ENCODE data around the gene PLA2G4D.
A peak's percentile ranks its signal among the peaks of the same experiment; 100 is the strongest.
"Not testable (repeated sequence)": the region's sequence is repeated elsewhere in the genome, so short reads cannot be mapped to it uniquely, and the experiment has no call there.

The PLA2G4D gene

GRCh38 chr15:42121682-42122081, 27.3 kb upstream of the PLA2G4D start:
- no peak for DNase-seq

GRCh38 chr15:42121021-42121420, 26.7 kb upstream of the PLA2G4D start:
- peak; percentile 22 for DNase-seq

DNA sequence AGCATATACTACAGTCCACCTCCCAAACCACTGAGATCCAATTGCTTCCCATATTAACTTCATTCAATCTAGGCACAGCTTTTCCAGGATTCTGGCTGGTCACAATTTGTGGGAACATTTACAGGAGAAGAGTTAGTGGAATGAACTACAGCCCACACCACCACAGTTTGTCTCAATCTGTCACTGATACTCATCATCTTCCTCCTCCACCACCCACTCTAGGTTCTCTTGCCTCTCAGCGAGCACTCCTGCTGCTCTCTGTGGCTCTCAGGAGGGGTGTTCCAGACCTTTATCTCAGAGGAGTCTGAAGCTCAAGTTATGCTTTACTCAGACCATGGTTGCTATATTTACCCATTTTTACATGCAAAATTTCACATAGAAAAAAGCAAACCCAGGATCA, 25.9 kb upstream of the PLA2G4D start:
- no peak for DNase-seq

- DNase-seq, result no peak
Measured at GRCh38 chr15:42119446-42119760, 25.0 kb upstream of the PLA2G4D start.

DNA sequence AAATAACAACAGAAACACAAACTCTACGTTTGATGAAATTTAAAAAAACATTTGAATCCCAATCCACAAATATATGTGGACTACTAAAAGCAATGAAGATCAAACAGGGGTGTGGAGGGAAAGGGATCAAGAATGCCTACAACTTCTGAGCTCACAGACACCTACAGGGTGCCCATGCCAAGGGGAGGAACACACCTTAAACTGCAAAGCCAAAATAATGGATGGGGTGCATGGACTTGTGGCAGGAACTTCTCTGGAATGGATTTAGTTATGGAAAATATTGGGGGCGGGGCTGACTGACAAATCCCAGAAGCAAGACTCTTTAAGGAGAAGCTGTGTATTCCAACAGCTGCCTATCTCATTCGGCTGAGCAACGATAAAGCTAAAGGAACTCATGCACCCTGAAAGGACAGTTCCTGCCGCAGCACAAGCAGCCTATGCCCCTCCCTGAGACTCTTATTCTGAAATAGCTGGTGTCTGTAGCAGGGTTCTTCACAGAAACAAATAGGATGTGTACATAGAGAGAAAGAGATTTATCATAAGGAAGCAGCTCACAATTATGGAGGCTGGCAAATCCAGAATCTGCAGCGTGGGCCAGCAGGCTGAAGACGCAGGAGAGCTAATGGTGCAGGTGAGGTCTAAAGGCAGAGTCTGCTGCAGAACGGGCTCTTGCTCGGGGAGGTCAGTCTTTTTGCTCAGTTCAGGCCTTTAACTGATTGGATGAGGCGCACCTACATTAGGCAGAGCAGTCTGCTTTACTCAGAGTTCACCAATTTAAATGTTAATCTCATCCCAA, 24.5 kb upstream of the PLA2G4D start:
- no peak for DNase-seq

- peak; percentile 66 for DNase-seq
Measured at GRCh38 chr15:42111924-42112323, 17.6 kb upstream of the PLA2G4D start.

- peak; percentile 0 for DNase-seq
Measured at GRCh38 chr15:42110367-42110766, 16.0 kb upstream of the PLA2G4D start.

GRCh38 chr15:42108806-42109205, 14.4 kb upstream of the PLA2G4D start:
- peak; percentile 45 for DNase-seq

DNA sequence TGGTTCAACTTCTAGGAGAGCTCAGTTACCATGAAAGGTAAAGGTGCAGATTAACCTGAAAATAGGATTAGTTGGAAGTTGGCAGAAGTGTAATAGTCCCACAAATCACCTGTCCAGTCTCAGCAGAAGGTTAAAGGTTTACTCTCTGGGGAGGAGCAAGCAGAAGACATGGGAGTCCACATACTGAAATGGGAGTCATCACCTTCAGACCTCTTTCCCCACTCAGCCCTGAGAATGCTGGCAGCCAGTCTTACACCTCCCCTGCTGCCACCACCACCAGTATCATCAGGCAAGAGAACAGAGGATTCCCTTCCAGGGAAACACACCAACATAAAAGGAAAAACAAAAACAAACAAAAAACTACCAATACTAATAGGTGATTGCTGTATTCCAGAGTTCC, 13.8 kb upstream of the PLA2G4D start:
- no peak for DNase-seq

DNA sequence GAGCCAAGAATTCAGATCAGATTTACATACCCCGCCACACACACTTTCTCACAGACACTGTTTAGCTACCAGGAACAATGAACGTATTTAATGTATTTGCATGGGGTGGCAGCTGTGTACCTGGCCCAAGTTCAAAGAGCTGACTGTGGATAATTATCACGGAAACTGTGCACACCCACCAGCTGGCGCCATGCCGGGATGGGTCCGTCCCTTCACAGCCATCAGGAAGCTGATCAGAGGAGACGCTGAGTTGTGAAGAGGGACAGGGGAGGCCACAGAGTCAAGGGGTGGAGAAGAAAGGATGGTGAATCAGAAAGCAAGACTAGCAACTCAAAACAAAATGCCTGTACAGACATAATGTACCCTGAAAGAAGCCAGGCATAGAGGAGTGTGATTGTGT, 13.1 kb upstream of the PLA2G4D start:
- DNase-seq, result no peak

DNA sequence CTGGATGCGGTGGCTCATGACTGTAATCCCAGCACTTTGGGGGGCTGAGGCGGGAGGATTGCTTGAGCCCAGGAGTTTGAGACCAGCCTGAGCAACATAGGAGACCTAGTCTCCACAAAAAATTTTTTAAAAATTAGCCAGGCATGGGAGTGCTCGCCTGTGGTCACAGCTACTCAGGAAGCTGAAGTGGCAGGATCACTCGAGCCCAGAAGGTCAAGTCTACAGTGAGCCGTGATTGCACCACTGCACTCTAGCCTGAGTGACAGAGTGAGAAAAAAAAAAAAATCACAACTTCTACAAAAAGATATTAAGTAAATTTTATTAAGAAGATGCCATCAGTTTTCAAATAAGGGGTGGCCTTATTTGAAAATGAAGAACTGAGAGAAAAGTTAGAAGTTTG, 11.9 kb upstream of the PLA2G4D start:
- peak; percentile 34 for DNase-seq

- peak; percentile 5 for DNase-seq
Measured at GRCh38 chr15:42104095-42104891, 9.9 kb upstream of the PLA2G4D start.

DNA sequence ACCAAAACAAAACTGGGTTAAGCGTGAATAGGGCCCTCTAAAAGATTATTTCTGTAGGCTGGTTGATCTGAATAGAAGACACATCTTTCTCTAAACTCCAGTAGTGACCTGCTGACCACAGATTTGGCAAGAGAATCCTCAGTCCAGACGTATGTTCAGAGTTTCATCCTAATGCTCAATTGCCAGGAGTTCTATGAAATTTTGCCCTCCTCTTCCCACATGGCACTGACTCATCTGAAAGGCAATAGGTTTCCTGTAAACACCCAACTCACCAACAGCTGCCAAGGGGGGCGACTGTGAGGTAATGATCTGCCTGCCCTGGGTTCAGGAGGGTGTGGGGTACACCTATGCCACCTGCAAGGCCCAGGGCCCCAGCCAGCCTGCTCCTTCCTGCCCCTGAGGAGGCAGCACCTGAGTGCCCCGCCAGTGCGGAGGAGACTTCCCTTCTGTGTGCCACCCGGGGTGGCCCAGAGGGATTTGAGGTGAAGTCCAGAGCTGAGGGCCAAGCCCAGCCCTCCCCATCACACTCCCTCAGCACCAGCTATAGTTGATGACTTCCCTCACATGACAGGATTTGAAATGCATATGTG, 8.4 kb upstream of the PLA2G4D start:
- DNase-seq, result peak; percentile 38

DNA sequence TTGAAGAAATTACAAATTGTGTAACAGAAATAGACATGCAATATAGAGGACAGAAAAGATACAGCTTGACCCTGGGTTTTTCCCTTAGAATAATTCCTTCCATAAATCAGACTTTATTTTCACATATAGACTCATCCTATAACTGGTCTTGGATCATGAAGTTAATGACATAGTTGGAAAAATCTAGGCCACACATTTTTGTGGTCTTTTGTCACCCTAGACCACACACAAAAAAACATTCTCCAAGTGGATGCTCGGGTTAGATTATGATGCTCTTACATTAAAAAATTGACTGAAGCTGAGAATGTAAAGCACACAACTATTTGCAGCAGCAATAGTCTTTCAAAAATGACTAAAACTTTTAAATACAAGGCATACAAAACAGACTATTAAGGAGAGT, 7.5 kb upstream of the PLA2G4D start:
- peak; percentile 2 for DNase-seq

GRCh38 chr15:42100021-42100800, 5.8 kb upstream of the PLA2G4D start:
- DNase-seq, result peak; percentile 74

DNA sequence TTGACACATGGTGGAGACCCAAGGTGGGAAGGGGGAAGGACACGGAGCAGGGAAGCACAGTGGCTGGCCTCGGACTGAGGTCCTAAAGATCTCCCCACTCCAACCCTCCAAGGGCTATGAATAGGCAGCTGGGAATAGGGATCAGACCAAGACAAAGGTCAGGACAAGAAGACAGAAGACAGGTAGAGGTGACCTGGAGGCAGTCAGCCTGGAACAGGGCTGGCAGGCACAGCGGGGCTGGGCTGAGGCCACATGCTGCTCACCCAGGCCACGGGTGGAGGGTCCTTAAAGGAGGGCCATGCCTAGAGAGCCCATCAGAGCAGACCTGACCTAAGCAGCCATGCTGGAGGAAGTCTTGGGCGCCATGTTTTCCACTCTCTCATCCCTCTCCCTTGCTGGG, 2.7 kb upstream of the PLA2G4D start:
- no peak for DNase-seq

- no peak for DNase-seq
Measured at GRCh38 chr15:42093966-42094365, 396 bp downstream of the PLA2G4D start.

DNA sequence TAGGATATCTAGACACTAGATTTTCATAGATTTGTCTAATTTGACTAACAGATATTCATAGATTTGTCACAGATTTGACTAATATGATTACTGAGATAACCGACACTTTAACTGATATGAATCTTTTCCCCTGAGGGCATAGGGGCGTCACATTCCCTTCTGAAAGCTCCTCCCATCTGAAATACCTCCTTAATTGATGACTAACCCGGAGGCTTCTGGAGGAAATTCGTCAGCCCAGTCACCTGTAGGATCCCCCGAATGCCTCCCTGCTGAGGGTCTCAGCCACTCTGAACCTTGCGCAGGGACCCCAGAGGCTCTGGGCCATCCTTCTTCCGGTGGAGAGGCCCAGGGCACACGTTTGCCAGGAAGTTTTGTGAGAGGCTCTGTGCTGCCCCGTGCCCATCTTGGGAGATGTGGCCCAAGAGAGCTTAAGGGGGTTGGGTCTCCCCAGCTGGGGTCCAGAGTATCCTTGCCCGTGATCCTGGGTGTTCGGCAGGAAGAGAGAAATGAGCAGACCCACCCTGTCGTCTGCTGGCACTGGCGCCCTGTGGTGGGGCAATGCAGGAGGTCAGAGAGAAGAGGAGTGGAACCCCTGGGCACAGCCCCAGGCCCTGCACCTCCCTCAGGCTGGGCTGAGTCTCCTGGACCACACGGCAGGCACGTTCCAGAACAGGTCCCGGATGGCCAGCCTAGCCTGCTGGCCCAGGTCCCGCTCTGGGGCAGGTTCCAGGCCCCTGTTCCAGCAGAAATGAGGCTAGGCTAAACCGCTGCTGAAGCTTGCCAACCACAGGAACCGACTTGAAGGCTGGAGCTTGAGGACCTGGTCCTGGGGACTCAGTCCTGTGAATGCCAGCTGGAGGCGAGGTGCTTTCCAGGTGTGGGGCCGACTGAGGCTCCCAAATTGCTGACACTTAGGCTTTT, 1.7 kb downstream of the PLA2G4D start:
- no peak for DNase-seq

- DNase-seq, result not testable (repeated sequence)
Measured at GRCh38 chr15:42091753-42092397, 2.5 kb downstream of the PLA2G4D start.

DNA sequence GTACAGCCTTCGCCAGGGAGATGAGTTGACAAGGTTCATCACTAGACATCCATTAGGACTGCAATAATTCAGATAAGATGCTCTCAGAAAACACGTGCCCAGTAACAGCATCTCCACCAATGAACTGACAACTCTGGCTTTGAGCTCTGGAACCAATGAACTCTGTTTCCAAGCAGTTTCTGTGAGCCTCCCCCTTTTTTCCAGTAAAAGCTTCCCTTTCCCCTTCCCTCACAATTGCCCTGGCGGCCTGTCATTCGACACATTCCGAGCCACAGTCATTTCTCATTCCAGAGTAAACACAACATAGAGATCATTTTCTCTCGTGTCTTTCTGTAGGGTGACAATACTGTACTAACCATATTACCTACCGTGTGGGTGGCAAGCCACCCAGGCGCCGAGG, 3.6 kb downstream of the PLA2G4D start:
- no peak for DNase-seq

GRCh38 chr15:42090370-42090769, 4.0 kb downstream of the PLA2G4D start:
- DNase-seq, result no peak

DNA sequence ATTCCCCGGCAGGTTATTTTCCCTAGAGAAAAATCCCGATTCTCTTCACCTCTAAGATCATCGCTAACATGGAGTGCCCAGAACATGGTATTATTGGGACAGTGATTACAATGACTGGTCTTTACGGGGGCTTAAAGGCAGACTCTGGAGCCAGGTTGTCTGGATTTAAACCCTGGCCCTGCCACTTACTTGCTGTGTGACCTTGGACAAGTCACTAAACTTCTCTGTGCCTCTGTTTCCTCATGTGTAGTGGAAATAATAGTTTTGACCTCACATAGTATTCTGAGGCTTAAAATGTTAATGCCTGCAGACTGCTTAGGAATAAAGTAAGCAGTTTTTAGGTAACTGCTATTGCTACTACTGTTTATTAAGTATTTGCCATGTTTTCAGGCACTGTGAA, 4.4 kb downstream of the PLA2G4D start:
- DNase-seq, result no peak
